ENCODE data around the gene GPC2.

DNA sequence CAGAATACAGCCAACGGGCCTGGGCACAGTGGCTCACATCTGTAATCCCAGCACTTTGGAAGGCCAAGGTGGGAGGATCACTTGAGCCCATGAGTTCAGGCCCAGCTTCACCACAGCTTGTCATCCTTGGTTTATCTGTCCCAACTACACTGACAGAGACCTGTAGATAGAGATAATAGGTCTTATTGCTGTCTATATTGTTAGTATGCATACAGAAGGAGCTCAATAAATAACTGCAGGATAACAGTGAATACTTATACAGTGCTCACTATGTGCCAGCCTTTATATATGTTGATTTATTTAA lies 56.5 kb downstream of the GPC2 start:
- TF ChIP-seq, protein P1, sequence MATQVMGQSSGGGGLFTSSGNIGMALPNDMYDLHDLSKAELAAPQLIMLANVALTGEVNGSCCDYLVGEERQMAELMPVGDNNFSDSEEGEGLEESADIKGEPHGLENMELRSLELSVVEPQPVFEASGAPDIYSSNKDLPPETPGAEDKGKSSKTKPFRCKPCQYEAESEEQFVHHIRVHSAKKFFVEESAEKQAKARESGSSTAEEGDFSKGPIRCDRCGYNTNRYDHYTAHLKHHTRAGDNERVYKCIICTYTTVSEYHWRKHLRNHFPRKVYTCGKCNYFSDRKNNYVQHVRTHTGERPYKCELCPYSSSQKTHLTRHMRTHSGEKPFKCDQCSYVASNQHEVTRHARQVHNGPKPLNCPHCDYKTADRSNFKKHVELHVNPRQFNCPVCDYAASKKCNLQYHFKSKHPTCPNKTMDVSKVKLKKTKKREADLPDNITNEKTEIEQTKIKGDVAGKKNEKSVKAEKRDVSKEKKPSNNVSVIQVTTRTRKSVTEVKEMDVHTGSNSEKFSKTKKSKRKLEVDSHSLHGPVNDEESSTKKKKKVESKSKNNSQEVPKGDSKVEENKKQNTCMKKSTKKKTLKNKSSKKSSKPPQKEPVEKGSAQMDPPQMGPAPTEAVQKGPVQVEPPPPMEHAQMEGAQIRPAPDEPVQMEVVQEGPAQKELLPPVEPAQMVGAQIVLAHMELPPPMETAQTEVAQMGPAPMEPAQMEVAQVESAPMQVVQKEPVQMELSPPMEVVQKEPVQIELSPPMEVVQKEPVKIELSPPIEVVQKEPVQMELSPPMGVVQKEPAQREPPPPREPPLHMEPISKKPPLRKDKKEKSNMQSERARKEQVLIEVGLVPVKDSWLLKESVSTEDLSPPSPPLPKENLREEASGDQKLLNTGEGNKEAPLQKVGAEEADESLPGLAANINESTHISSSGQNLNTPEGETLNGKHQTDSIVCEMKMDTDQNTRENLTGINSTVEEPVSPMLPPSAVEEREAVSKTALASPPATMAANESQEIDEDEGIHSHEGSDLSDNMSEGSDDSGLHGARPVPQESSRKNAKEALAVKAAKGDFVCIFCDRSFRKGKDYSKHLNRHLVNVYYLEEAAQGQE (IDR thresholded peaks at IDR 0.05; ENCODE audit: insufficient replicate concordance, low read depth): no peak
- TF ChIP-seq, protein P2, sequence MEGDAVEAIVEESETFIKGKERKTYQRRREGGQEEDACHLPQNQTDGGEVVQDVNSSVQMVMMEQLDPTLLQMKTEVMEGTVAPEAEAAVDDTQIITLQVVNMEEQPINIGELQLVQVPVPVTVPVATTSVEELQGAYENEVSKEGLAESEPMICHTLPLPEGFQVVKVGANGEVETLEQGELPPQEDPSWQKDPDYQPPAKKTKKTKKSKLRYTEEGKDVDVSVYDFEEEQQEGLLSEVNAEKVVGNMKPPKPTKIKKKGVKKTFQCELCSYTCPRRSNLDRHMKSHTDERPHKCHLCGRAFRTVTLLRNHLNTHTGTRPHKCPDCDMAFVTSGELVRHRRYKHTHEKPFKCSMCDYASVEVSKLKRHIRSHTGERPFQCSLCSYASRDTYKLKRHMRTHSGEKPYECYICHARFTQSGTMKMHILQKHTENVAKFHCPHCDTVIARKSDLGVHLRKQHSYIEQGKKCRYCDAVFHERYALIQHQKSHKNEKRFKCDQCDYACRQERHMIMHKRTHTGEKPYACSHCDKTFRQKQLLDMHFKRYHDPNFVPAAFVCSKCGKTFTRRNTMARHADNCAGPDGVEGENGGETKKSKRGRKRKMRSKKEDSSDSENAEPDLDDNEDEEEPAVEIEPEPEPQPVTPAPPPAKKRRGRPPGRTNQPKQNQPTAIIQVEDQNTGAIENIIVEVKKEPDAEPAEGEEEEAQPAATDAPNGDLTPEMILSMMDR (IDR thresholded peaks at IDR 0.05; ENCODE audit: insufficient read depth, low read length): no peak
